ENCODE data around the gene AUTS2.

DNA sequence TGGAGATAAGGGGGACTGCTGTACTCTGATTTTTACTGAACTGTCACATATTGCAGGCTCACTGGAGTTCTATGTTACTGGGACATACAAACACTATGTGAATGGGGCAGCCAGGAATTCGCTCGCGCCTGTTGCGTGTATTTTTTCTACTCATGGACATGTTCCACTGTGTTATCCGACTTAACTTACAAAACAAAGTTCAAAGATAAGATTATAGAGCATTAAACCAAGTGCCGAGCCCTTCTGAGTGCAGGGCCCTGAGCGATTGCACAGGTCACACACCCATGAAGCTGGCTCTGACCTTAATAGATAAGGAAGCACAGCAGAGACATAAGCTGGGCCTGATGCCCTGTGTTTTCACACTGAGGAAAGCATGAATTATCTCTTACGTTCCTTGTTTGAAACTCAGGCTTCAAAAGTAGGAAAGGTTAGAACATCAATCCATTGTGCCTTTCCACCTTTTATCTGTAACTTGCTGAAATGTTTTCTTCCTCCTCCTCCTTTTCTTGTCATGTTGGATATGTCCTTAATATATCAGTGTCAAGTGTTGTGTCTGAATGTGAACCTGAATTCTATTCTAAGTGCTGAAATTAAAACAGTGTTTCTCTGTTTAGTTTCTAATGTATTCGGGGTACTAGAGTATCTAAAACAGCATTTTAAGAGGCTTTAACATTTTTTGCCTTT lies 273.8 kb downstream of the AUTS2 start:
- no peak for TF ChIP-seq POLR2A (IDR thresholded peaks at IDR 0.05; ENCODE audit: low read depth, low read length)
- TF ChIP-seq TAF1 (IDR thresholded peaks at IDR 0.05; ENCODE audit: low read depth, low read length): no peak

Data from GM12891 (cell line).